HepG2 (cell line): ENCODE measurements around the gene PTPRN. TPM values are rescaled to one million over a fixed set of nuclear protein-coding genes. Genes with fewer than 3 reads are reported as not detected.

Experiments
- CEBPB ChIP-seq: IDR thresholded peaks from 2 replicates; pipeline ENCODE4 v1.6.1; 2011; ENCODE audit warnings: low read depth, low read length, improper control_type of control experiment, borderline replicate concordance
- FOXO1 ChIP-seq: sonication (generic); formaldehyde crosslinking; IDR thresholded peaks from 2 replicates; pipeline ENCODE4 v1.4.0; 2020; ENCODE audit warnings: missing genetic modification reagents
- GPBP1L1 ChIP-seq: sonication (generic); formaldehyde crosslinking; IDR thresholded peaks from 2 replicates; pipeline ENCODE4 v1.5.0; 2020; ENCODE audit warnings: mild to moderate bottlenecking, missing genetic modification reagents
- GPN1 ChIP-seq: sonication (generic); formaldehyde crosslinking; IDR thresholded peaks from 2 replicates; pipeline ENCODE4 v1.5.1; 2020; ENCODE audit warnings: missing genetic modification reagents, borderline replicate concordance
- MEIS1 ChIP-seq: sonication (generic); formaldehyde crosslinking; IDR thresholded peaks from 2 replicates; pipeline ENCODE4 v1.9.0; 2021; ENCODE audit warnings: mild to moderate bottlenecking, missing genetic modification reagents, moderate library complexity, borderline replicate concordance
- NCOA2 ChIP-seq: sonication (generic); formaldehyde crosslinking; IDR thresholded peaks from 2 replicates; pipeline ENCODE4 v1.8.0; 2022; ENCODE audit warnings: inconsistent platforms
- PAWR ChIP-seq: sonication (generic); formaldehyde crosslinking; IDR thresholded peaks from 2 replicates; pipeline ENCODE4 v1.4.0; 2020; ENCODE audit warnings: missing genetic modification reagents, mild to moderate bottlenecking, borderline replicate concordance
- PAX8 ChIP-seq: sonication (generic); formaldehyde crosslinking; IDR thresholded peaks from 2 replicates; pipeline ENCODE4 v1.8.0; 2022; ENCODE audit warnings: mild to moderate bottlenecking, missing genetic modification reagents, borderline replicate concordance
- POGZ ChIP-seq: sonication (generic); formaldehyde crosslinking; IDR thresholded peaks from 2 replicates; pipeline ENCODE4 v1.4.0; 2020; ENCODE audit warnings: mild to moderate bottlenecking, missing genetic modification reagents
- SMARCE1 ChIP-seq: fragments of 450-650 bp; IDR thresholded peaks from 2 replicates; pipeline ENCODE4 v1.6.1; 2017; ENCODE audit warnings: borderline replicate concordance
- SRSF9 ChIP-seq: fragments of 200-400 bp; formaldehyde crosslinking; IDR thresholded peaks from 2 replicates; pipeline ENCODE4 v1.6.1; 2018; ENCODE audit warnings: borderline replicate concordance, mild to moderate bottlenecking, low read depth, low read length; ENCODE audit not compliant: insufficient read depth, poor library complexity, severe bottlenecking
- U2AF1 ChIP-seq: fragments of 200-400 bp; formaldehyde crosslinking; optimal IDR thresholded peaks from 2 replicates; pipeline ENCODE3; 2017; ENCODE audit warnings: mild to moderate bottlenecking, low read depth, low read length
- ZFP90 ChIP-seq: sonication (generic); formaldehyde crosslinking; IDR thresholded peaks from 2 replicates; pipeline ENCODE4 v1.8.0; 2022; ENCODE audit warnings: missing genetic modification reagents, mild to moderate bottlenecking, inconsistent platforms, borderline replicate concordance
- ZNF24 ChIP-seq: fragments of 450-650 bp; IDR thresholded peaks from 2 replicates; pipeline ENCODE4 v1.6.1; 2017; ENCODE audit warnings: antibody characterized with exemption, mild to moderate bottlenecking
- ZNF350 ChIP-seq: sonication (generic); formaldehyde crosslinking; IDR thresholded peaks from 2 replicates; pipeline ENCODE4 v1.4.0; 2020; ENCODE audit warnings: mild to moderate bottlenecking, low read depth, missing genetic modification reagents, borderline replicate concordance
- ZNF549 ChIP-seq: sonication (generic); formaldehyde crosslinking; IDR thresholded peaks from 2 replicates; pipeline ENCODE4 v1.5.0; 2020; ENCODE audit warnings: missing genetic modification reagents
- ZNF639 ChIP-seq: conservative IDR thresholded peaks from 2 replicates; pipeline ENCODE4 v1.6.1; 2018; ENCODE audit warnings: missing genetic modification reagents
- ZZZ3 ChIP-seq: sonication (generic); formaldehyde crosslinking; IDR thresholded peaks from 2 replicates; pipeline ENCODE4 v1.4.0; 2020; ENCODE audit warnings: missing genetic modification reagents, mild to moderate bottlenecking, borderline replicate concordance
- polyA plus RNA-seq, 8 experiments: library from polyadenylated mRNA; depleted of rRNA in 3 of 8; stranded (reverse) in 7 of 8; unstranded in 1 of 8; fragments of >200 nt; fragmentation: Illumina TruSeq in 4 of 8; extraction: Trizol in 4 of 8; gene quantifications; 2 replicates each; pipeline versions ENCODE4 v1.2.1 to v1.2.3, GENCODE V29; 2011 to 2016; ENCODE audit warnings: low read depth in 4 of 8, missing spikeins in 1 of 8, mixed read lengths in 1 of 8; ENCODE audit not compliant: insufficient read depth in 1 of 8
- total RNA-seq, 5 experiments: library from RNA; depleted of rRNA; stranded (reverse); fragments of >200 nt; fragmentation: Illumina TruSeq; extraction: Trizol; gene quantifications; 2 replicates each; pipeline ENCODE4 v1.2.3, GENCODE V29; 2016; ENCODE audit warnings: low read depth in 1 of 5
- TF ChIP-seq, protein P1 (sequence below): sonication (generic); formaldehyde crosslinking; IDR thresholded peaks from 2 replicates; pipeline ENCODE4 v1.5.1; 2020; ENCODE audit warnings: missing genetic modification reagents, mild to moderate bottlenecking, borderline replicate concordance
- TF ChIP-seq, protein P2 (sequence below): sonication (generic); formaldehyde crosslinking; IDR thresholded peaks from 2 replicates; pipeline ENCODE4 v1.5.0; 2020; ENCODE audit warnings: mild to moderate bottlenecking, missing genetic modification reagents
- TF ChIP-seq, protein P3 (sequence below): sonication (generic); formaldehyde crosslinking; IDR thresholded peaks from 2 replicates; pipeline ENCODE4 v1.4.0; 2020; ENCODE audit warnings: missing genetic modification reagents

The PTPRN gene
- total and polyA plus RNA-seq, 2 of the 13 experiments (the other 11 are each of a cell fraction or from before 2014, with no cell fraction given) = 0.26 TPM; not detected in 1

- TF ChIP-seq, protein P1, sequence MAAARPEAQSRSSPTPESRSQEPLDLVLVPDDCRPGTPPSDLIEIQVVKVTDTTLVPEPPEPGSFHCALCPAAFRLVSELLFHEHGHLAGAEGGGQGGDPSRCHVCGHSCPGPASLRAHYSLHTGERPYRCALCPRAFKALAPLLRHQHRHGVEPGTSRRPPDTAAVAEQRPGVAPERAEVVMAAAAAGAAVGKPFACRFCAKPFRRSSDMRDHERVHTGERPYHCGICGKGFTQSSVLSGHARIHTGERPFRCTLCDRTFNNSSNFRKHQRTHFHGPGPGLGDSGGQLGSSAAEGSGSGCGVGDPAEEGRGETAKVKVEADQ = no peak
- TF ChIP-seq POGZ (CRISPR knock-in tag) (no peak), GPN1 (CRISPR knock-in tag) (no peak), FOXO1 (CRISPR knock-in tag) (no peak), PAX8 (CRISPR knock-in tag) (peak; percentile 10; the same call in 1 of the 2 replicates), ZNF24 (no peak), NCOA2 (CRISPR knock-in tag) (no peak), ZNF639 (CRISPR knock-in tag) (no peak), ZNF350 (no peak; the same call in 1 of the 2 replicates), PAWR (no peak), SMARCE1 (no peak), ZNF549 (CRISPR knock-in tag) (no peak), ZFP90 (no peak), U2AF1 (no peak), GPBP1L1 (no peak), ZZZ3 (CRISPR knock-in tag) (peak; percentile 13; the same call in 1 of the 2 replicates), CEBPB (no peak), SRSF9 (no peak), MEIS1 (CRISPR knock-in tag) (no peak)
- TF ChIP-seq, protein P2, sequence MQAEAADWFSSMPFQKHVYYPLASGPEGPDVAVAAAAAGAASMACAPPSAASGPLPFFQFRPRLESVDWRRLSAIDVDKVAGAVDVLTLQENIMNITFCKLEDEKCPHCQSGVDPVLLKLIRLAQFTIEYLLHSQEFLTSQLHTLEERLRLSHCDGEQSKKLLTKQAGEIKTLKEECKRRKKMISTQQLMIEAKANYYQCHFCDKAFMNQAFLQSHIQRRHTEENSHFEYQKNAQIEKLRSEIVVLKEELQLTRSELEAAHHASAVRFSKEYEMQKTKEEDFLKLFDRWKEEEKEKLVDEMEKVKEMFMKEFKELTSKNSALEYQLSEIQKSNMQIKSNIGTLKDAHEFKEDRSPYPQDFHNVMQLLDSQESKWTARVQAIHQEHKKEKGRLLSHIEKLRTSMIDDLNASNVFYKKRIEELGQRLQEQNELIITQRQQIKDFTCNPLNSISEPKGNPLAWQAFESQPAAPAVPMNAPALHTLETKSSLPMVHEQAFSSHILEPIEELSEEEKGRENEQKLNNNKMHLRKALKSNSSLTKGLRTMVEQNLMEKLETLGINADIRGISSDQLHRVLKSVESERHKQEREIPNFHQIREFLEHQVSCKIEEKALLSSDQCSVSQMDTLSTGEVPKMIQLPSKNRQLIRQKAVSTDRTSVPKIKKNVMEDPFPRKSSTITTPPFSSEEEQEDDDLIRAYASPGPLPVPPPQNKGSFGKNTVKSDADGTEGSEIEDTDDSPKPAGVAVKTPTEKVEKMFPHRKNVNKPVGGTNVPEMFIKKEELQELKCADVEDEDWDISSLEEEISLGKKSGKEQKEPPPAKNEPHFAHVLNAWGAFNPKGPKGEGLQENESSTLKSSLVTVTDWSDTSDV (CRISPR knock-in tag) = no peak
- TF ChIP-seq, protein P3, sequence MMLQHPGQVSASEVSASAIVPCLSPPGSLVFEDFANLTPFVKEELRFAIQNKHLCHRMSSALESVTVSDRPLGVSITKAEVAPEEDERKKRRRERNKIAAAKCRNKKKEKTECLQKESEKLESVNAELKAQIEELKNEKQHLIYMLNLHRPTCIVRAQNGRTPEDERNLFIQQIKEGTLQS (CRISPR knock-in tag) = no peak
Measured at GRCh38 chr2:219250049-219250781, 59.0 kb downstream of the PTPRN start (continued).
